Activated CD8-positive, alpha-beta memory T cell treated with anti-CD3 and anti-CD28 coated beads for 36 hours (primary cell): ENCODE results near the gene BUB3. TPM values are rescaled to one million over a fixed set of nuclear protein-coding genes. Genes with fewer than 3 reads are reported as not detected.

Experiments used
- CTCF ChIA-PET: fragments of 350-600 bp; sonication (Branson Sonifier 250); formaldehyde crosslinking; loops from one replicate; lab custom pipeline; 2021; ENCODE audit warnings: antibody characterized with exemption; lab: Charles Lee
- POLR2A ChIA-PET: fragments of 350-600 bp; sonication (Branson Sonifier 250); formaldehyde crosslinking; loops from one replicate; lab custom pipeline; 2021; ENCODE audit warnings: antibody characterized with exemption; lab: Charles Lee
- total RNA-seq, 2 experiments: library from RNA; stranded (reverse); gene quantifications; one replicate each; pipeline ENCODE4 v1.2.3, GENCODE V29; 2021

The BUB3 gene
- total RNA-seq, 2 experiments from 2014 or later: 270 to 277 TPM

GRCh38 chr10:123139521-123140163, 14.6 kb upstream of the BUB3 start:
- ChIA-PET POLR2A (no interaction called here), CTCF (interaction anchor here (2.0 kb wide), 1 partner anchor 11 kb away, joined by 8 read pairs; no protein-coding TSS in a partner anchor)

DNA sequence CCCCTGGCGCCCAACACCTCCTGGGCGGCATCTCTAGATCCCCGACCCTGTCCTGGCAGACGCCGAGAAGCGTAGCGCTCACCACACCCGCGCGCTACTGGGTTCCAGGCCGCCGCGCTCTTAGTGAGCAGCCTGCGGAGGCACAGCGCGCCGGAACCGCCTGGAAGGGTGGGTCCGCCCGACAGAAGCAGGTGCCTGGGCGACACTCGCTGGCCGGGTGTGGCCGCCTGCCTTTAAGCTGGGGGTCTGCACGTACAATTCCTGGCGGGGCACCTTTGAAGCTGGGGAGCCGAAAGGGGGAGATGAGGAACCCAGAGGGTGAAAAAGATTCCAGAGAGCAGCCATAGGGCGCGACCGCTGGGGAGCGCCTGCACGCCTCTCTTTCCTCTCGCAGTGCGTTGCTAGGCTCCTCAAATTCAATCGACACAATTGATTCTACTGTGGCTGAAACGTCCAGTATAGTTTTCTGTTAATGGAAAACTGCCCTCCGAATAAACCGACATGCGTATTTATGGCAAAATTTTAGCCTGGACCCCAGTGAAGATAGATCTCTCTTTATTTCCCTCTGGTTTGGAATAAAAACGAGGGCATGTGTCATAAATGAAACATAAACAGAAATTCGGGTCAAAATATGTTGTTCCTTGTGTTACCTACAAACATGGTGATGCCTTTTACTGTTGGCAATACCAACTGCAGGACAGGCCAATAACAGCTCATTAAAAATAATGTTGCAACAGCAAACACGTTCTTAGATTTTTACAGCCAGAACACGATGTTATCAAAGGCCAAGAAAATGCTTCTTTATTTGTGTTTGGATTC, 13.8 kb upstream of the BUB3 start:
- ChIA-PET CTCF (interaction anchor here (1.5 to 2.0 kb wide), 2 partner anchors 11 kb away, joined by 4 to 8 read pairs; no protein-coding TSS in a partner anchor), POLR2A (no interaction called here)

GRCh38 chr10:123140983-123141390, 13.2 kb upstream of the BUB3 start:
- CTCF ChIA-PET: interaction anchor here (1.5 kb wide), 1 partner anchor 10 kb away, joined by 4 read pairs; no protein-coding TSS in a partner anchor
- POLR2A ChIA-PET: no interaction called here

- ChIA-PET POLR2A (no interaction called here), CTCF (interaction anchor here (1.5 kb wide), 1 partner anchor 9 kb away, joined by 4 read pairs; no protein-coding TSS in a partner anchor)
Observed at GRCh38 chr10:123141791-123142700, 12.2 kb upstream of the BUB3 start.

DNA sequence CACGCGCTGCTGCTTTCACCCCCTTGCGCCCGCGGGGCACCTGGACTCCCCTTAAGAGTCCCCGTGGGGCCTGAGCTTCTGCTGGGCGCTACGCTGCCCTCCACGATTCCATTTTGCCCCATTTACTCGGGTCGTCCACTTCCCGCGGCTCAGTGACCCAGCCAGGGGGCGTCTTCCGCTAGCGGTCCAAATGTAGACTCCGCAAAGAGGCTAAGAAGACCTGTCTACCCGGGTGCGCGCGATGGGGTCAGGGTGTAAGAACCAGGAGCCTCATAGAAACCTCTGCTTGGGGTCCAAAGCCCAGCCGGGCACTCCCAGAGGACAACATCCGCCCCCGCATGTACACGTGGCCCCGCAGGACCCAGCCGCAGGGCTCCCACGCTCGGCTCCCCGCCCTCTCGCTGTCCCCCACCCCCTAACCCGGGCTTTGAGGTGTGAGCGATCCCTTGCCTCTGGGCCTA, 11.5 kb upstream of the BUB3 start:
- POLR2A ChIA-PET: no interaction called here

DNA sequence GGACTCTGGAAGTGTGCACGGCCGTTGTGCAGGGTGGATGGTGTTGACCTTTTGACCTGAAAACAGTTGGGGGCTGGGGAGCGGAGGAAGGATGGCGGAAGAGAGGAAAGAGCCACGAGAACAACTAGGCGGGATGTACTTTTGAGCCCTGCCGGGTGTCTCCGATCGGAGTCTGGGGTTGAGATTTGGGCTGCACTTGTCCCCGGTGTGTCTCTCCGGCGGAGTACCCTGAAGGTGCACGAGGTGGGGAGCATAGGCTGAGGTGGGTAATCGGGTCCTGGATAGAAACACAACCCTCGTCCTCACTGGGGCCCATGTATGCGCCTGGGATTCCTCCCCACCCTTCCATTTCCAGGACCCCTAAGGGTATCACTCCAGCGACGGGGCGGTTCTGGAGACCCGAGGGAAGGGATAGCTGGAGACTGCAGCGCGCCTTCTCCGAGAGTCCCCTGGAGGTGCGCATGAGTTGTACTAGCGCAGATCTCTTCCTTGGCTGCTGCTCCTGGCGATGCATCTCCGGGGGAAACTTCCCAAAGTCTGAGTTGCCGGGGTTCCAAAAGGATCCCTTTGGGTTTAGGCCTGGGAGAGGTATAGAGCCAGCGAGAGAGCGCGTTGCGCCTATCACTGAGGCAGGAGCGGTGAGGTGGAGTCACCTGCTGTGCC, 10.9 kb upstream of the BUB3 start:
- ChIA-PET CTCF (interaction anchor here (4.3 kb wide), 1 partner anchor 10 kb away, joined by 21 read pairs; no protein-coding TSS in a partner anchor), POLR2A (interaction anchor here (1.2 kb wide), 1 partner anchor 10 kb away, joined by 4 read pairs; no protein-coding TSS in a partner anchor)

More for the DNA sequence above, 11.5 kb upstream of the BUB3 start:
- CTCF ChIA-PET: interaction anchor here (4.3 kb wide), 1 partner anchor 9 kb away, joined by 21 read pairs; no protein-coding TSS in a partner anchor

GRCh38 chr10:123143825-123144168, 10.4 kb upstream of the BUB3 start:
- POLR2A ChIA-PET: interaction anchor here (1.2 kb wide), 1 partner anchor 11 kb away, joined by 4 read pairs; no protein-coding TSS in a partner anchor

DNA sequence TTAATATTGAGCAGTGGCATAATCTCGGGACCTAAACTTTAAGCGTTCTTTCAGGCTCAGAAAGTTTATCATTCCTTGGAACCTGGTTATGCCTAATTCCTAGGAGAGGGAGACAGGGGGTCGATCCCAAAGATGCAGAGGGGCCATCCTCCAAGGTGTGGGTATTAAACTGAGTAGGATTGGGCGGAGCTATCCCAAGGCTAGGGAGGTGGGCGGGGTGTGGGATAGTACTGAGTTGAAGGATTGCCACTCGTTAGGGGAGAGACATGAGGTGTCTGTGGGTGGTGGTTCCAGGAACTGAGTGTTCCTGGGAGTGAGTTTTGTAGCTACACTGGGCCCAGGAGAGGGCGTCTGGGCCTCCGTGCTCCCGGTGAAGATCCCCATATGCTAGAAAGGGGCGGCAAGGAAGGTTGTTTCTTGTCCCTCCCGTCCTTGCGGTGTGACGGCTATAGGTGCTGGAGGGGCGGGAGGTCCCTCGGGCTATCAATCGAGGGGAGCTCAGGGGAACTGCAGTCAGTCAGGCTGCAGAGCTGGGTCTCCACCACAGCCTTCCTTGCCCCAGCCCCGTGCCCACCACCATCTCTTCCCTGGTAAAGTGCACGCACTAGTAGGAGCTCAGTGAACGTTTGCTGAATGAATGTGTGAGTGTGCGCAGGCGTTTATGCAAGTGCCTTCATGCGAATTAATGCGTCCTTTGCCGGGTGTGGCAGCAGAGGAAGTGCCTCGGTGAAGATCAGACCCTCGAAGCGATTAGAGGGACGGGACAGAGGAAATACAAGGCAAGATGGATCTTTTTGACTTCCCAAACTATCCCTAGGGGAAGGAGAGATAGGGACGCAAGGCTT, 9.3 kb upstream of the BUB3 start:
- ChIA-PET CTCF (interaction anchor here (1.4 to 4.3 kb wide), 2 partner anchors 9 to 12 kb away, joined by 4 to 21 read pairs; partner anchors contain the start of gene BUB3), POLR2A (interaction anchor here (0.6 kb wide), 1 partner anchor 100 kb away, joined by 3 read pairs; no protein-coding TSS in a partner anchor)

More at GRCh38 chr10:123143825-123144168, 10.4 kb upstream of the BUB3 start:
- CTCF ChIA-PET: interaction anchor here (4.3 kb wide), 1 partner anchor 10 kb away, joined by 21 read pairs; no protein-coding TSS in a partner anchor

DNA sequence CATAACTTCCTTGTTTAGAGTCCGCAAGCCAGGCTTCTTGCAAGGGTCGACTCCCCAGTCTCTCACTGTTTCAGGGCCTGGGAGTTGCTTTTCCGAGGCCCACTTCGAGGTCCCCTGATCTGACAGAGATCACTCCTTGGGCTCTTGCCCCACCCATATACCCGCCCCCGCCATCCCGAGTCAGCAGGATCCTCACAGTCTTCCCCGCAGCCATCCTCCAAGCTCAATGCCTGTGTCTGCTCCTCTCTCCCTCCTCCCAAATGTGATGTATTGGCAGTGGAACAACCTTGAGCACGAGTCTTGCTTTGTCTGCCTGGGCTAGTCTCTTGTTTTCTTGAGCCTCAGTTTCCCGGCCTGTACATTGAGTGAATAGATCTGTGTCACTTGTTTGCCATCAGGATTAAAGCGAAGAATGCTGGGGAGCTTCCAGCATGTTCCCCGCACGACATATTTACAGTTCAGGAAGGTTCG, 8.6 kb upstream of the BUB3 start:
- CTCF ChIA-PET: interaction anchor here (1.4 to 4.3 kb wide), 2 partner anchors 8 to 12 kb away, joined by 4 to 21 read pairs; partner anchors contain the start of gene BUB3

GRCh38 chr10:123146013-123146893, 7.9 kb upstream of the BUB3 start:
- CTCF ChIA-PET: interaction anchor here (1.4 to 4.3 kb wide), 2 partner anchors 8 to 13 kb away, joined by 4 to 21 read pairs; partner anchors contain the start of gene BUB3

More for the DNA sequence above, 8.6 kb upstream of the BUB3 start:
- POLR2A ChIA-PET: interaction anchor here (0.6 kb wide), 1 partner anchor 100 kb away, joined by 3 read pairs; no protein-coding TSS in a partner anchor

DNA sequence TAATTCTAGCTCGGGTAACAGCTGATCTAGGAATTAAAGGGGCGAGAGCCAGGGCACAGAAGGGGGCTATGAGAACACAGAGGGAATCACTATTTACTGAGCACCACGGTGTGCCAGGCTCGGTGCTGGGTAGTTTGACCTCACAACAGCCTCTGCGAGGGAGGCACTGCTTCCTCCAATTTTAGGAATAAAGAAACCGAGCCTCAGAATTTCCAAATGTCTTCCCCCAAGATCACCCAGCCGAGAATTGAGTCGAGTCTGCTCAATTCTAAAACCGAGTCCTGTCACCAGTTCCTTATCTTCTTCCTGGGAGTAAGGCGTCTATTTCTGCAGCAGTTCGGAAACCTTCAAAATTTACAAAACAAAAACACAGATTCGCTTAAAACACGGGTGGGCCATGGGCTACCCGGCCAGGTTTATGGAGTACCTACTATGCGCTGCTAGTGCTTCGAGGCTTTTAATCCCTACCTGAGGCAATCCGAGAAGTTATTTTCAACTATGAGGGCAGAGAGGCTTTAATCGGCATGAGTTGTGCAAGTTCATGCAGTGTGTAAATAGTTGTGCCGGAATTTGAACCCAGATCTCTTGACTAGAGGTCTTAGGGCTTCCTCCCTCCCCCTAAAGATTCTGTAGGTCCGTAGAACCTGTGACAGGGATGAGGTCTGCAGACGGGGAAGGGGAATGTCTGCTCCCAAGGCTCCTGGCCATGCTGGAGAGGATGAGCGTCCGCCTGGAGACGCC, 7.1 kb upstream of the BUB3 start:
- ChIA-PET CTCF (interaction anchor here (4.3 kb wide), 1 partner anchor 14 kb away, joined by 21 read pairs; no protein-coding TSS in a partner anchor), POLR2A (no interaction called here)

More at GRCh38 chr10:123146013-123146893, 7.9 kb upstream of the BUB3 start:
- POLR2A ChIA-PET: no interaction called here

DNA sequence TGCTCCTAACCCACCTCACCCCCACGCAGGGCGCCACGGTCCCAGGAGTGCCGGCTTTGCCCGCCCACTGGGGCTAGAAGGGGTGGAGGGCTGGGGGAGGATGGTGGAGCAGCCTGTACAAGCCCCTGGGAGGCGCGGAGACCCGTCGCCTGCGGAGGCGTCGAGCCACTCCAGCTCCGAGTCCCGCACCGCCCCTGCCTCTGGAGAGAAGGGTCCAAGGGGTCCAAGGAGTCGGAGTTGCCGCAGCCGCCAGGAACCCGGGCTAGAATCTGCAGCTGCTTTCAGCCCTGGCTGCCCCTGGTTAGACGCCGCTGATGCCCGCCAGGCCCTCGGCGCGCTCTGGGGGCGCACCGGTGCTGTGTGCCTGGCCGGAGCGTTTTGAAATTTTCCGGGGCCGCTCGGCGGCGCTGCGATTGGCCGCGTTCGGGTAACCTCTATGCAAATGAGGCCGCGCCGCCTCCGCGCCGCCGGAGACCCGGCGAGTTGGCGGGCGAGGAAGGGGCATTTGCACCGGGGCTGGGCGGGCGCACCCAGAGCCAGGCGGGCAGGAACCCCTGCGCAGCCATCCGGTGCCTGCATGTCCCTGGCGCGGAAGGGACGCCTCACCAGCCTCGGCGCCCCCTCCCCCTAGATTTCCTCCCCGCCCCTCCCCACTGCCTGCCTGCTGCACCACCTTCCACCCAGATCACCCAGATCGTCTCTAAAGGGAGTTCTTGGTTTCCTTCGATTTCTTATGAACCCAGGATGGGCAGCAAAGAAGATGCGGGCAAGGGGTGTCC, 6.4 kb upstream of the BUB3 start, which contains the start of gene HMX2:
TSS of gene HMX2 (plus strand) at position 502 of the 779 bp plus-strand sequence. CDS start at position 745, 243 bp downstream.
- CTCF ChIA-PET: interaction anchor here (0.6 to 2.1 kb wide), 2 partner anchors 16 to 1087 kb away, joined by 4 to 5 read pairs; no protein-coding TSS in a partner anchor
- POLR2A ChIA-PET: interaction anchor here (0.7 kb wide), 1 partner anchor 120 kb away, joined by 3 read pairs; no protein-coding TSS in a partner anchor

DNA sequence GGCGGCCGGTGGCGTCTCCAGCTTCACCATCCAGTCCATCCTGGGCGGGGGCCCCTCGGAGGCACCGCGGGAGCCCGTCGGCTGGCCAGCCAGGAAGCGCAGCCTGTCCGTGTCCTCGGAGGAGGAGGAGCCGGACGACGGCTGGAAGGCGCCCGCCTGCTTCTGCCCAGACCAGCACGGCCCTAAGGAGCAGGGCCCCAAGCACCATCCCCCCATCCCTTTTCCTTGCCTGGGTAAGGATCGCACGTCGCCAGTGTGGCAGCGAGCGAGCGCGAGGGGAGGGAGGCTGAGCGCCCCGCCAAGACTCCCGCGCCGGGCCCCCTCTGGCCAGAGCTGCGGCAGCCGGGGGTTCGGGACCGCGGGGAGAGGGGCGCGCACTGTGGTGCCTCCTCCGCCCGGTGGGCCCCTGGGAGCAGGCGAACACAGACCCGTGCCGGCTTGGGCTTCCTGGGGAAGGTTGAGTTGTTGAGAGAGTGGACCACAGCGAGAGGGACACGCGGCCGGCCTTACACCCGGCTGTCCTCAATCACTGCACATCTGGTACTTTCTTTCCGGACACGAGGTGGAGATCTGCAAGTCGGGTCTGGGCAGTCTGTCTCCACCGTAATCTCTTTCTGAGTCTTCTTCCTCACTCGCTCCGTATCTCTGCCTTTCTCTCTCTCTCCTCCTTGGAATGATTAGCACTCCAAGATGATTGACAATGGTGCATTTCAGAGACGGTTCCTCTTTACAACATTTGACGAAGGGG, 5.6 kb upstream of the BUB3 start:
- POLR2A ChIA-PET: interaction anchor here (0.7 kb wide), 1 partner anchor 120 kb away, joined by 3 read pairs; no protein-coding TSS in a partner anchor

More for the DNA sequence above, 5.6 kb upstream of the BUB3 start:
- CTCF ChIA-PET: interaction anchor here (0.6 to 2.1 kb wide), 2 partner anchors 17 to 1088 kb away, joined by 4 to 5 read pairs; no protein-coding TSS in a partner anchor
